Ishikawa (cell line): ENCODE data around the gene KATNB1.

Experiments used
- CEBPB ChIP-seq: IDR thresholded peaks from 2 replicates; pipeline ENCODE4 v1.6.1; 2012
- CREB1 ChIP-seq: IDR thresholded peaks from 2 replicates; pipeline ENCODE4 v1.6.1; 2012; ENCODE audit warnings: low read depth
- EGR1 ChIP-seq: IDR thresholded peaks from 2 replicates; pipeline ENCODE4 v1.6.1; 2012
- EP300 ChIP-seq: IDR thresholded peaks from 2 replicates; pipeline ENCODE4 v1.6.1; 2012; ENCODE audit warnings: borderline replicate concordance
- FOXM1 ChIP-seq: IDR thresholded peaks from 2 replicates; pipeline ENCODE4 v1.6.1; 2012; ENCODE audit warnings: low read depth, borderline replicate concordance
- NFIC ChIP-seq: IDR thresholded peaks from 2 replicates; pipeline ENCODE4 v1.6.1; 2012
- RAD21 ChIP-seq: IDR thresholded peaks from 2 replicates; pipeline ENCODE4 v1.6.1; 2012; ENCODE audit warnings: low read depth
- TAF1 ChIP-seq: IDR thresholded peaks from 2 replicates; pipeline ENCODE4 v1.6.1; 2012; ENCODE audit warnings: low read depth, mild to moderate bottlenecking
- TCF12 ChIP-seq: IDR thresholded peaks from 2 replicates; pipeline ENCODE4 v1.6.1; 2012; ENCODE audit warnings: low read depth
- TEAD4 ChIP-seq: IDR thresholded peaks from 2 replicates; pipeline ENCODE4 v1.6.1; 2012
- USF1 ChIP-seq: IDR thresholded peaks from 2 replicates; pipeline ENCODE4 v1.6.1; 2012
- YY1 ChIP-seq: IDR thresholded peaks from 2 replicates; pipeline ENCODE4 v1.6.1; 2012; ENCODE audit warnings: low read depth
- ZBTB7A ChIP-seq: IDR thresholded peaks from 2 replicates; pipeline ENCODE4 v1.6.1; 2012; ENCODE audit warnings: low read depth
- TF ChIP-seq, protein P1 (sequence below): IDR thresholded peaks from 2 replicates; pipeline ENCODE4 v1.6.1; 2012; ENCODE audit warnings: low read depth, mild to moderate bottlenecking
- TF ChIP-seq, protein P2 (sequence below): IDR thresholded peaks from 2 replicates; pipeline ENCODE4 v1.6.1; 2012

The KATNB1 gene

DNA sequence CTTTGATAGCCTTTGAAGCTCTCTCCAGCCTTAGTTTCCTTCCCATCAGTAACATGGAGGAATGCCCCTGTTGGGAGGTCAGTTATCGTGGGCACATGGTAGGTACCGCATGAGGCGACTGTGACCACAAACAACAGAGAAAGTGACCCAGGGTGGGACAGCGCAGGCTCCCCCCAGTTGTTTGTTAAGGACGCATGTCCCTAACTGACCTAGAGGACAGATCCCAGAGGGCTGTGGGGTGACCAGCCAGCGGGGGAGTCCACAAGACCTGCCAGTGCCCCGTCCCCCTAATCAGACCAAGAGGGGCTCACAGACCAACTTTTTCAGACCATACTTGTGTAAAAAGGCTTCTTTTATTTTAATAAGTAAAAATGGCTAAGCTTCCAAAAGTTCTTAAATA is 22.3 kb downstream of the KATNB1 start:
- TF ChIP-seq EP300: no peak
- TF ChIP-seq CREB1: no peak
- no peak for TF ChIP-seq ZBTB7A
- TF ChIP-seq, protein P1, sequence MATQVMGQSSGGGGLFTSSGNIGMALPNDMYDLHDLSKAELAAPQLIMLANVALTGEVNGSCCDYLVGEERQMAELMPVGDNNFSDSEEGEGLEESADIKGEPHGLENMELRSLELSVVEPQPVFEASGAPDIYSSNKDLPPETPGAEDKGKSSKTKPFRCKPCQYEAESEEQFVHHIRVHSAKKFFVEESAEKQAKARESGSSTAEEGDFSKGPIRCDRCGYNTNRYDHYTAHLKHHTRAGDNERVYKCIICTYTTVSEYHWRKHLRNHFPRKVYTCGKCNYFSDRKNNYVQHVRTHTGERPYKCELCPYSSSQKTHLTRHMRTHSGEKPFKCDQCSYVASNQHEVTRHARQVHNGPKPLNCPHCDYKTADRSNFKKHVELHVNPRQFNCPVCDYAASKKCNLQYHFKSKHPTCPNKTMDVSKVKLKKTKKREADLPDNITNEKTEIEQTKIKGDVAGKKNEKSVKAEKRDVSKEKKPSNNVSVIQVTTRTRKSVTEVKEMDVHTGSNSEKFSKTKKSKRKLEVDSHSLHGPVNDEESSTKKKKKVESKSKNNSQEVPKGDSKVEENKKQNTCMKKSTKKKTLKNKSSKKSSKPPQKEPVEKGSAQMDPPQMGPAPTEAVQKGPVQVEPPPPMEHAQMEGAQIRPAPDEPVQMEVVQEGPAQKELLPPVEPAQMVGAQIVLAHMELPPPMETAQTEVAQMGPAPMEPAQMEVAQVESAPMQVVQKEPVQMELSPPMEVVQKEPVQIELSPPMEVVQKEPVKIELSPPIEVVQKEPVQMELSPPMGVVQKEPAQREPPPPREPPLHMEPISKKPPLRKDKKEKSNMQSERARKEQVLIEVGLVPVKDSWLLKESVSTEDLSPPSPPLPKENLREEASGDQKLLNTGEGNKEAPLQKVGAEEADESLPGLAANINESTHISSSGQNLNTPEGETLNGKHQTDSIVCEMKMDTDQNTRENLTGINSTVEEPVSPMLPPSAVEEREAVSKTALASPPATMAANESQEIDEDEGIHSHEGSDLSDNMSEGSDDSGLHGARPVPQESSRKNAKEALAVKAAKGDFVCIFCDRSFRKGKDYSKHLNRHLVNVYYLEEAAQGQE: no peak
- no peak for TF ChIP-seq TCF12
- no peak for TF ChIP-seq USF1
- TF ChIP-seq CEBPB: no peak
- TF ChIP-seq NFIC: no peak

DNA sequence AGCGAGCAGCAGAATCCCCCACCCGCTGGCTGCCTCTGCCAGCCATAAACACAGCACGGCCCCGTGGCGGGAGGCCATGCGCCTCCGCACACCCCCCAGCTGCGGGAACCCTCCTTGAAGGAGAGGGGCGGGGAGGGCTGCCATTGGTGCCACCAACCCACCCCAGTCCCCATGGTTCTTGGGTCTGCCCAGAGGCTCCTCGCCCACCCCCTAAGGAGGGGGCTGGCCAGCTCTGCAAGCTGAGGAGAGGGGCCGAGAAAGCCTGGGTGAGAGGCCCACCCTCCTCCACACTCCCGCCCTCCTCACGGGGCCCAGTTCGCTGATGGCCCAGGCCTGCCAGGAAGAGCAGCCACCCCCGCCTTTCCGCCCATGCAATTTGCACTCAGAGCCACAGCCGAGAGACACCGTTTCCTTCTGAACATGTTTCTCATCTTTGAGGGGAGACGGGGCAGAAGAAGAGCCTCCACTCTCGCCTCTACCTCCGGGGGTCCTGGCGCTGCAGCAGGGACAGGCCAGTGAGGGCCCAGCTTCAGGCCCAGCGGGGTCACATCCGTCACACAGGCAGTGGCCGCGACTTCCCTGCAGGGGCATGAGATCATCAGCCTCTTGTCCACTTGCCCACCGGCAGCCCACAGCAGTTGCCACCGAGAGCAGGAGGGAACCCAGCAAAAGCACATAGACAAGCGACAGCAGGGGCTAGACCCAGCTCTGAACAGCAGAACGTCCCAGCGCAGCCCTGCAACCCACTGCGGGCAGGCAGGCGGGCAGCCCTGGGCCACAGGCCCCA is 23.0 kb downstream of the KATNB1 start:
- no peak for TF ChIP-seq TCF12
- no peak for TF ChIP-seq ZBTB7A
- TF ChIP-seq, protein P1: no peak
- no peak for TF ChIP-seq RAD21
- no peak for TF ChIP-seq USF1
- TF ChIP-seq YY1: no peak
- TF ChIP-seq EGR1: no peak
- TF ChIP-seq, protein P2, sequence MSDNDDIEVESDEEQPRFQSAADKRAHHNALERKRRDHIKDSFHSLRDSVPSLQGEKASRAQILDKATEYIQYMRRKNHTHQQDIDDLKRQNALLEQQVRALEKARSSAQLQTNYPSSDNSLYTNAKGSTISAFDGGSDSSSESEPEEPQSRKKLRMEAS: no peak
- no peak for TF ChIP-seq FOXM1
- no peak for TF ChIP-seq TEAD4
- no peak for TF ChIP-seq EP300
- TF ChIP-seq CREB1: no peak
- TF ChIP-seq NFIC: no peak
- TF ChIP-seq CEBPB: no peak
- no peak for TF ChIP-seq TAF1

GRCh38 chr16:57759131-57759530 is 23.6 kb downstream of the KATNB1 start:
- no peak for TF ChIP-seq CREB1
- TF ChIP-seq ZBTB7A: no peak
- TF ChIP-seq EP300: no peak
- no peak for TF ChIP-seq TAF1
- TF ChIP-seq TEAD4: no peak
- TF ChIP-seq RAD21: no peak

DNA sequence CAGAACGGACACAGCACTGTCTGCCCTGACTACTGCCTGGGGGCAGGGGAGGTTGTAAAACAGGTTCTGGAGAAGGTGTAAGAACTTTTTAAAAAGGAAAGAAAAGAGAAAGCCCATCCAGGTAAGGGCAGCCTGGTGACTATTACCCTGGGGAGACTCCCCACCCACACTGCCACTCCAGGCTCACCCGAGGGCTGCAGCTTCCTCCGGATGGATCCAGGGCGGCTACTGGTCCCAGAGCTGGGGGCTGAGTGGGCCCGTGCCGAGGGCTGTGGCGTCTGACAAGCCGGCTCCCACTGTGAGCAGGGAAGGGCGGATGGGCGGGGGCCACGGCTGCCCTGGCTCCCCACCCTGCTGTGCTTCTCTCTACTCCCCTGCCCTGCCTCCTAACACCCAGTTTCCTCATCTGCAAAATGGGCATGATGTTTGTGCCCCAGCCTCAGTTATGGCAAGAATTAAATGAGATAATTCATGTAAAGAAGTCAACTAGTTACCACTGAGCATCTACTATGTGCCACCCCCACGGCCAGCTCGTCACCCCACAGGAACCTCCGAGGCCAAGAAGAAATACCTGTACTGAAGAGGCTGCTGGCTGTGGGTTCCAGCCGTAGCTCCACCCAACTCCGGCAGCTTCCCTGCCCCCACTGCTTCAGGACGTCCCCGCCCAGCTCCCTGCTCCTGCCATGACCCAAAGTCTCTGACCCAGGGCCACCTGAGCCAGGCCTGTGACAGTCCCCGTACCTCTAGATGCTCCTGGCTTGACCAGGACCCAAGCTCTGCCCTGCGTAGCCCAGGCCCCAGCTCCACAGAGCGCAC is 24.2 kb downstream of the KATNB1 start:
- no peak for TF ChIP-seq CEBPB
- TF ChIP-seq FOXM1: no peak
- TF ChIP-seq ZBTB7A: no peak
- TF ChIP-seq NFIC: no peak
- TF ChIP-seq USF1: no peak
- no peak for TF ChIP-seq EP300
- no peak for TF ChIP-seq TCF12
- TF ChIP-seq TAF1: no peak
- TF ChIP-seq, protein P2: no peak
- TF ChIP-seq CREB1: no peak
- TF ChIP-seq RAD21: no peak
- no peak for TF ChIP-seq YY1
- TF ChIP-seq TEAD4: no peak
- TF ChIP-seq EGR1: no peak
